Gastroesophageal sphincter (tissue), 4 donors: ENCODE data around the gene CENPA. TPM values are rescaled to one million over a fixed set of nuclear protein-coding genes. Genes with fewer than 3 reads are reported as not detected.

Experiments used
- ATAC-seq: fragments of 150-250 bp; one replicate; pipeline ENCODE4 v1.9.1; 2016; ENCODE audit warnings: mild to moderate bottlenecking, moderate library complexity
- H3K27ac ChIP-seq, 4 donors: fragments of 200-600 bp; sonication (generic) in 3 of 4; 1 replicate in 3 of 4; 2 replicates in 1 of 4; pipeline ENCODE4 v1.5.1; 2016 to 2019
- H3K27me3 ChIP-seq: fragments of 200-600 bp; sonication (generic); one replicate; pipeline ENCODE4 v1.5.1; 2019
- H3K36me3 ChIP-seq, 2 donors: fragments of 200-600 bp; sonication (generic); one replicate each; pipeline ENCODE4 v1.5.1; 2019; ENCODE audit warnings: control low read depth in 1 of 2
- H3K4me1 ChIP-seq, 3 donors: fragments of 200-600 bp; sonication (generic); 1 replicate in 2 of 3; 2 replicates in 1 of 3; pipeline ENCODE4 v1.5.1; 2016 to 2019; ENCODE audit warnings: control low read depth in 2 of 3
- H3K4me3 ChIP-seq, 2 donors: fragments of 200-600 bp; sonication (generic); one replicate each; pipeline ENCODE4 v1.5.1; 2019; ENCODE audit warnings: mild to moderate bottlenecking in 1 of 2, moderate library complexity in 1 of 2
- H3K9me3 ChIP-seq, 3 donors: fragments of 200-600 bp; sonication (generic); one replicate each; pipeline ENCODE4 v1.5.1; 2017 to 2019; ENCODE audit warnings: control low read depth in 2 of 3
- CTCF ChIP-seq, 4 experiments: fragments of 200-600 bp in 2 of 4; fragments of 450-650 bp in 2 of 4; sonication (generic) in 1 of 4; IDR thresholded peaks; one replicate each; pipeline ENCODE4 v1.5.1; 2017 to 2019; ENCODE audit warnings: antibody characterized with exemption in 4 of 4, mild to moderate bottlenecking in 2 of 4, moderate library complexity in 2 of 4
- EP300 ChIP-seq: sonication (generic); formaldehyde crosslinking; IDR thresholded peaks from one replicate; pipeline ENCODE4 v1.6.1; 2017; ENCODE audit warnings: antibody characterized with exemption, mild to moderate bottlenecking
- POLR2A ChIP-seq, 2 donors: fragments of 450-650 bp; IDR thresholded peaks; one replicate each; pipeline ENCODE4 v1.6.1; 2017; ENCODE audit warnings: antibody characterized with exemption in 2 of 2, mild to moderate bottlenecking in 2 of 2, moderate library complexity in 1 of 2
- POLR2AphosphoS5 ChIP-seq: sonication (generic); formaldehyde crosslinking; IDR thresholded peaks from one replicate; pipeline ENCODE4 v1.6.1; 2017; ENCODE audit warnings: antibody characterized with exemption
- WGBS, 2 donors: methylation state at CpG; one replicate each; pipeline ENCODE4 v1.1.5; 2018; ENCODE audit warnings: low coverage in 1 of 2; 5-methylcytosine and 5-hydroxymethylcytosine counted together
- total RNA-seq, 4 donors: library from RNA; depleted of rRNA; stranded (reverse); fragments of >200 nt; gene quantifications; one replicate each; pipeline ENCODE4 v1.1.0, GENCODE V29; 2016

CENPA gene
- total RNA-seq, 4 donors from 2014 or later, result not detected

GRCh38 chr2:26818972-26819371, 33.1 kb downstream of the CENPA start:
- H3K27me3 ChIP-seq, result peaks cover 53% of the 10 kb centered on the region
- no peaks in the 10 kb centered on the region for H3K4me1 ChIP-seq
- H3K4me3 ChIP-seq, result no peak overlapping the region
- no peak for TF ChIP-seq POLR2A (IDR thresholded peaks at IDR 0.05)
- ATAC-seq, result no peak
- no peak overlapping the region for H3K27ac ChIP-seq
- WGBS, 2 donors, result 79% methylated on average over 5 of the region's 6 CpGs; no CpG with 5 or more reads in 1 of the 2 donors
- H3K36me3 ChIP-seq, result no peaks in the 10 kb centered on the region
- H3K9me3 ChIP-seq, result no peaks in the 10 kb centered on the region

- TF ChIP-seq POLR2AphosphoS5 (no peak), POLR2A (IDR thresholded peaks at IDR 0.05) (no peak), CTCF (IDR thresholded peaks at IDR 0.05) (no peak), EP300 (no peak)
- Histone ChIP-seq H3K4me3 (no peak overlapping the region), H3K27ac (no peak overlapping the region), H3K36me3 (no peaks in the 10 kb centered on the region), H3K4me1 (no peaks in the 10 kb centered on the region), H3K9me3 (no peaks in the 10 kb centered on the region), H3K27me3 (peaks cover 33% of the 10 kb centered on the region)
- no peak for ATAC-seq
- 78 to 80% methylated on average over 6 to 7 of the region's 7 CpGs for WGBS, 2 donors
These were observed 35.1 kb downstream of the CENPA start for GRCh38 chr2:26820932-26821331.

GRCh38 chr2:26822877-26823276, 37.0 kb downstream of the CENPA start:
- H3K27ac ChIP-seq, result no peak overlapping the region
- peaks cover 25% of the 10 kb centered on the region for H3K27me3 ChIP-seq
- 60 to 68% methylated on average over 3 to 4 of the region's 6 CpGs for WGBS, 2 donors
- H3K4me3 ChIP-seq, result no peak overlapping the region
- no peaks in the 10 kb centered on the region for H3K4me1 ChIP-seq
- TF ChIP-seq POLR2AphosphoS5, result no peak
- H3K9me3 ChIP-seq, result no peaks in the 10 kb centered on the region
- ATAC-seq, result no peak
- no peaks in the 10 kb centered on the region for H3K36me3 ChIP-seq

- H3K36me3 ChIP-seq, result no peaks in the 10 kb centered on the region
- H3K27ac ChIP-seq, result no peak overlapping the region
- no peak overlapping the region for H3K4me3 ChIP-seq
- no peaks in the 10 kb centered on the region for H3K4me1 ChIP-seq
- no peak for ATAC-seq
- TF ChIP-seq EP300 (no peak), POLR2AphosphoS5 (no peak), CTCF (IDR thresholded peaks at IDR 0.05) (no peak), POLR2A (IDR thresholded peaks at IDR 0.05) (no peak)
- H3K9me3 ChIP-seq, result no peaks in the 10 kb centered on the region
- WGBS, 2 donors, result 46 to 48% methylated on average over 6 of the region's 6 CpGs
- peaks cover 71% of the 10 kb centered on the region for H3K27me3 ChIP-seq
These were observed 52.5 kb downstream of the CENPA start for GRCh38 chr2:26838121-26838906.

- H3K27me3 ChIP-seq, result peaks cover 86% of the 10 kb centered on the region
- WGBS, 2 donors, result 83 to 84% methylated on average over 4 of the region's 4 CpGs
These were observed 55.2 kb downstream of the CENPA start for GRCh38 chr2:26840937-26841610.

More at GRCh38 chr2:26840937-26841610, 55.2 kb downstream of the CENPA start:
- Histone ChIP-seq H3K9me3 (no peaks in the 10 kb centered on the region), H3K4me3 (no peak overlapping the region), H3K36me3 (no peaks in the 10 kb centered on the region), H3K27ac (no peak overlapping the region), H3K4me1 (peaks cover 0 to under 1% (median 0%) of the 10 kb centered on the region in 3 donors)
- no peak for ATAC-seq
- TF ChIP-seq CTCF (IDR thresholded peaks at IDR 0.05) (no peak), POLR2AphosphoS5 (no peak), EP300 (no peak), POLR2A (IDR thresholded peaks at IDR 0.05) (no peak)
